ENCODE measurements around the gene GUCA1A.
"Not testable (repeated sequence)": the region's sequence is repeated elsewhere in the genome, so short reads cannot be mapped to it uniquely, and the experiment has no call there.

The GUCA1A gene

DNA sequence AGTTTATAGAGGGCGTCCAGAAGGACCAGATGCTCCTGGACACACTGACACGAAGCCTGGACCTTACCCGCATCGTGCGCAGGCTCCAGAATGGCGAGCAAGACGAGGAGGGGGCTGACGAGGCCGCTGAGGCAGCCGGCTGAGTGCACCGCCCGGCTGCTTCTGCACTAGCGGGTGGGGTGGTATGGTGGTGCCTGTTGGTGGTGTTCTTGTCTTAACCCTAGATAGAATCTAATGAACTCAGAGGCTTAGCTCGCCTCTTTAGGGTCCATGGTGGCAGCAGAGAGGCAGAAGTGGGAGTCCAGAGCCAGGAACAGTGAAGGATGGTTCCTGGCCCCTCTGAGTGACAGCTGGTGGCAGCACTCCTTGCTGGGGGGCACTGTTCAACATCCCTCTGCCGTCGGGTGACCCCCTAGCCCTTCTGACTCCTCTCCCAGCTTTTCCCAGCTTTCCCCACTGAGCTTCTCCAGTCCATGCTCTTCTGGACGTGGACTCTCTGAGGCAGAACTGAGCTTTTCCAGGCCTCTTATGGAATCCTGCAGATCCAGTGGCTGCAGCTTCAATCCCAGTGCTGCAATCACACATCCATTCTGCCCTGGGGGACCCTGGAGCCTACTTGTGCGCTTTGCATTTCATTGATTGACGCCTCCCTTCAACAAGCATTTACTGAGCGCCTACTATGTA is 6.2 kb downstream of the GUCA1A start:
- no peak for DNase-seq

DNA sequence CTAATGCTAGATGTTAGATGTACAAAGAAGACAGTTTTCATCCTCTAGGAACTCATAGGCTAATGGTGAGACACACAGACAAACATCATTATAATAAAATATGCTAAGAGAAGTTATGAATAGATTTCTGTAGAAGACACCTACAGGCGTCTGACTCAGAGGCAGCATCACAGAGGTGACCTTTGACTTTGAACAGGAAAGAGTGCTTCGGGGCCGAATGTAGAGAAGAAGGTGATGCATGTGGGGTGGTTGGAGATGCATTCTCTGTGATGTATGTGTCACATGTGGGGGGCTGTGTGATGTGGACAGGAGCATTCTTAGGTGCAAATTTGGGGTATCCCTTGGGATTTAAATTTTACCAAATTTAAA is 6.8 kb downstream of the GUCA1A start:
- no peak for DNase-seq

DNA sequence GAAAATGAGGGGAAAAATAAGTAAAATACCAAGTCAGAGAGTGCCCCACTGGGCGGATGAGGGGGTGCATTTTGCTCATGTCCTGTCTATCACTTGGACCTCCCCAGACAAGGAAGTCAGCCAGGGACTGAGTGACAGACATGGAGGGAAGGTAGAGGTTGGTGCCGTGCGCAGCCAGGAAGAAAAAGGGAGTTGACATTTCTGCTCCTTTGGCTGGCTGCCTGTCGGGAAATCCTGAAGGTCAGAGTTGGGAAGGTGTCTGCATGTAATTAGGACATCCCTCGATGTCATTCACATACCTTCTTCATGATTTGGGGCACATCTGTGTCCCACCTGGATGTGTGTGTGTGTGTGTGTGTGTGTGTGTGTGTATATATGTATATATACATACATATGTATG is 8.9 kb downstream of the GUCA1A start:
- DNase-seq, result no peak

DNA sequence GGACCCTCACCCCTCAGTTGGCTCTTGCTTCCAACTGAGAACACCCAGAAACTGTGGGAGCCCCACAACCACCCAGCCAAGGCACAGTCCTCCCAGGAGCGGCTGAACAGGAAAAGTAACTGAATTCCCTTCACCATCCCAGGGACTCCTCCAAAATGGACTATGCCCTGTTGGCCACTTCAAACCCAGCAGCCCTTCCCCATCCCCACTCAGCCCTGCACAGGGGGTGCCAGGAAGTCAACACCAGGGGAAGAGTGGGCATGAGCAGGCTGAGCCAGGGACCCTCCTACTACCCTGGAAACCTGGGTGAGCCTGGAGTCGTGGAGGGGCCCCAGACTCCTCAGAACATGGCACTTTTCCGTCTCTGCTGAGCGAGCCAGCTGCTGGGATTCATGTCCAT is 11.3 kb downstream of the GUCA1A start:
- DNase-seq, result no peak

DNA sequence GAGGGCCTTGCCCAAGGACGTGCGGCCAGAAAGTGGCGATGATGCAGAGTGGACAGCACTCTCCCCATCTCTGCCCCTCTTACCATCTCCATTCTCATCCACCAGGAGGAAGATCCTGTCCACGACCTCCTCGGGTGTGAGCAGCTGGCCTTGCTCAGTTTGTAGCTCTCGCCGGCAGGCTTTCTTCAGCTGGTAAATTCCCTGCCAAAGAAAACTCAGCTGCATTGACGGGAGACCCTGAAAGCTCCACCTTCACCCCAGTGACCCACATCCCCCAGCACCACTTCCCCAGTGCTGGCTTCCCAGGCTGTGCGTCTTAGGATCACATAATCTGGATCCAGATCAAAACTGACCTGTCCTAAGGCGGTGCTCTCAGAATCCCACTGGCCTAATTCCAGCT is 12.4 kb downstream of the GUCA1A start:
- DNase-seq, result no peak

DNA sequence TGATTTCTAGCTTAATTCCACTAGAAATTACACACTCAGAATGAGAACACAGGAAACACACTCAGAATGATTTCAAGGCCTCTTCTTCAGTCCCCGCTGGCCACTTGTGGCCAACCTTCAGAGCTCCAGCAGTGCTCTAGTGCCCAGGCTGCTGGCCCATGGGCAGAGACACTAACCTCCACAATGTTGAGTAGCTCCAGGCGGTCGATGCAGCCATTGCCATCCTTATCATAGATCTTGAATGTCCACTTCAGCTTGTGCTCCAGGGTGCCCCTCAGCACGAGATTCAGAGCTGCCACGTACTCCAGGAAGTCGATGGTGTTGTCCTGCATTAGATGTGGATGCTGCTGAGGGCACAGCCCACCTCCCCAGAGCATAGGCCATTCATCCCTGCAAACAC is 15.2 kb downstream of the GUCA1A start:
- DNase-seq, result no peak

DNA sequence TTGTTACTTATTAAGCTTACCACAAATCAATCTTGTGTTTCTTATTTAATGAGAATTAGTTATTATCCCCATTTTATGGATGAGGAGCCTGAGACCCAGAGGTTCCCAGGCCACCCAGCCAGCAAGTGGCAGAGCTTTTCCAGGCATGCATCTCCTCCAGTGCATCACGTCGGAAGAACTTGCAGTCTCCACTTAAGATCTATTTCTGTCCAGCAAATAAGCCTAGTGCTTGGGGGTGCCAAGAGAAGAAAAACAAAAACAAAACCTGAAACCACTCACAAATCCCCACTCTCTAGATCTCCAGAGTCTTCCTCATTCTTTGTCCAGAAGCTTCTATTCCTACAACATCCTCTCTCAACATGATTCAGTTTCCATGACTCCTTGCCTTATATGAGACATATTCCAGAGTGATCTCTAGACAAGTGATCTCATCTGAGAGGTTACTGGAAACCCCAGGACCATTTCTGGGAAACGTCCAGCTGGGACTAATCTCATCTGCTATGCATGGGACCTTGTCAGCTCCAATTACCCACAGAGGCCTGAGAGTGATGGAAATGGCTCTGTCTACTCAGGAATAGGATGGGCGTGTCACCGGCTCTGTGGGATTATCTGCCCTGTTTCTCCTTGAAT is 17.5 kb downstream of the GUCA1A start:
- DNase-seq, result no peak

DNA sequence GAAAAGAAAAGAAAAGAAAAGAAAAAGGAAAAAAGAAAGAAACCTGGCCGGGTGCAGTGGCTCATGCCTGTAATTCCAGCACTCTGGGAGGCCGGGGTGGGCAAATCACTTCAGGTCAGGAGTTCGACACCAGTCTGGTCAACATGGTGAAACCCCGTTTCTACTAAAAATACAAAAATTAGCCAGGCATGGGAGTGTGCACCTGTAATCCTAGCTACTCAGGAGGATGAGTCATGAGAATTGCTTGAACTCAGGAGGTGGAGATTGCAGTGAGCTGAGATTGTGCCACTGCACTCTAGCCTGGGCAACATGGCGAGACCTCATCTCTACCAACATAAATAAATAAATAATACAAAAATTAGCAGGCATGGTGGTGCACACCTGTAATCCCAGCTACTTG is 19.2 kb downstream of the GUCA1A start:
- DNase-seq, result not testable (repeated sequence)

DNA sequence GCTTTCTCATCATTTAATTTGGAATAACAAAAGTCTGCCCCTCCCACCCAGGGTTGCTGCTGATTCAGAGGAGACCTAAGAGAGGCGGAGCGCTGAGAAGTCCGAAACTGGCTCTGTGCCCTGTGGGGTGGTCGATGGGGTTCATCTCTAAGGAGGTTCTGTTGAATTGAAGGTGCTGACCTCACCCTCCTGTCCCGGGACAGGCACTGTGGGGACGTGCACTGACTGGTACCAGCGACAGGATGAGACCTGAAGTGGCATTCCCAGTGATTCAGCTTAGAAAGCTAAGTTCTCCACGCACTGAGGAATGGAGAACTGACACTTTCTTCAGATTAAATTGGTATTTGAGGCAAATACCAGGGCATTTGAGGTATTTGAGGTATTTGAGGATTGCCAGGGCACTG is 20.3 kb downstream of the GUCA1A start:
- DNase-seq, result no peak

DNA sequence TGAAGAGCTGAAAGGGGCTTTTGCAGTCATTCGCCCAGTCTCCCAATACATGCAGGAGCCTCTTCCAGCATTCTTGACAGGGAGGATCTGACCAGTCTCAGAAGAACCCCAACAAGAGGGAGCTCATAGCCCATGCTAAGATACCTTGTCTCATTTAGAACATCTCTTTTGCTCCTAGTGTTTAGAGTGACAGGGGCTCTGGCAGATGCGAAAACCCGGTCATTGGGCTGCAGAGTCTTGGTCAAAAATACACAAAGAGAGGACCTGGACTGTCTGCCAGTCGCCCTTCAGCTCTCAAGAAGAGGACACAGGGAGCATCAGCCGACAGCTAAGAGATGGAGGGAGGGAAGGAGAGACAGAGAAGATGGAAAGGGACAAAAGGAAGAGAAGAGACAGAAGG is 20.9 kb downstream of the GUCA1A start:
- DNase-seq, result no peak

DNA sequence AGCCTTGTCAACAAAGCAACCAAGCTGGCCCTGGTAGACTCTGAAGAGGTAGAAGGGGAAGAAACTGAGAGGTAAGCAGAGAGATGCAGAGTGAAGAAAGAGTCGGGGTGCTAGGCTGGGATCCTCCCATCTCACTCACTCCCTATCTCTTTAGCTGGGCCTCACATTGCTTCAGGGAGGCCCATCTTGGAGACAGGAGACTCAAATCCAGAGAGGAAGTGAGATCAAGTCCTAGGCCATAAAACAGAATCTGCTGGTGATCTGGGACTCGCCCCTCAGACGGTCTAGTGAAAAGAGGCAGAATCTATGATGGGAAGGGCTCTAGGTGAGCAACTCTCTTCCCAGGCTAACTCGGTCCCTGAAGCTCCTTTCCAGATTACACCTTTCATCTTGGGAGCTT is 22.3 kb downstream of the GUCA1A start:
- DNase-seq, result no peak

DNA sequence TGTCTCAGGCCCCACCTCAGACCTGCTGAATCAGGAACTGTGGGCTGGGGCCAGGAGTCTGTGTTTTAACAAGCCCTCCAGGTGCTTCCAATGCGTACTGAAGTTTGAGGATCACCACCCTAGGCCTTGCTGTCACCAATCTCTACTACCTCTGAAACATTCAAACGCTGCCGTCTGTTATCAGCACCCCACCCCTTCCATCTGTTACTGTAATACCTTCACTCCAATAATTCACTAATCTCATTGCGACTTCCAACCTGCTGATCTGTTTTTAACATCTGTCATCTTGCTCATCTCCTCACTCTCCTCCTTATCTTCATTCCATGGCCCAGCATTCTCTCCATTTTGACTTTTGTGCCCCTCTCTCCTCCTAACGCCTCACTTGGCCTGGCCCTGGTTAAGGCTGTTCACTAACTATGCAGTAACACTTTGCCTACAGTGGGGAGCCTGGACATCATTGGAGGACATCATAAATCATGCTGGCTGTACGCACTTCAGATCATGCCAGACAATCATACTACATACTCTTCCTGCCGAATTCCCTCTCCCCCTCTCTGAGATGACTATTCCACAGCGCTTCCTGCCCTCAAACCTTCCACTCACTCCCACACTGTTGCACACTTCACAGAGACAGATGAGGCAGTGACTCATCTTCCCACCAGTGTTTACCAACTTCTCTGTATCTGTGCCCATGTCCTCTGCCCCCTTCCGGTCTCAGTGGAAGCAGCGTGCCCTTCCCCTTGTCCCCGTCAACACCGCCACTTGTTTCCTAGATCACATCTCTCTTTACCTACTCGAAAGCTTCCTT is 24.6 kb downstream of the GUCA1A start:
- no peak for DNase-seq

DNA sequence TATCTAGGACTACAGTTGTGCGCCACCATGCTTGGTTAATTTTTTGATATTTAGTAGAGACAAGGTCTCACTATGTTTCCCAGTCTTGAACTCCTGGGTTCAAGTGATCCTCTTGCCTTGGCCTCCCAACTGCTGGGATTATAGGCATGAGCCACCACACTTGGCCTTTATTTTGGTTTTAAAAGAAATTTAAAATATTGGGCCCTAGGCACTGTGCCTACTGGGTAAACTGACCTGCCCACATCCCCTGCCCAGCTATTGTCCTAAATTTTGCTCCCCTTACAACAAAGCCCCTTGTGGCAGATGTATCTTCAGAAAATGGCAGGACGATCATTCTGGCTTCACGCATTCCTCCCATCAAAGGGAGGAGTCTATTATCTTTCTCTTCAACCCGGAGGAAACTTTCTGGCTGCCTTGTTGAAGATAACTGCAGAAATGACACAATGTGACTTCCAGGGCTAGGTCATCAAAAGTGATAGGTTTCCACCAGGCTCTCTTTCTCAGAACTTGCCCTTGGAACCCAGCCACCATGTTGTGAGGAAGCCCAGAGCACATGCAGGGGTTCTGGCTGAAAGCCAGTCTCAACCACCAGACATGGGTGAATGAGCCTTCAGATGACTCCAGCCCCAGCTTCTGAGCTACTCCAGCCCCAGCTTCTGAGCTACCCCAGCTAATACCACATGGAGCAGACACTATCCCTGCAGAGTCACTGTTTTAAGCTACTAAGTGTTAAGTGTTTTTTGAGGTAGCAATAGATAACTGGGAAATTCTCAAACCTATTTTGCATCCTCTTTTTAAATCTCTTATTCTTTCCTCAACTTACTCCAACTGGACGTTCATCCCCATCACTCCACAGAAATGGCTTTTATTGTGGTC is 26.2 kb downstream of the GUCA1A start:
- no peak for DNase-seq

DNA sequence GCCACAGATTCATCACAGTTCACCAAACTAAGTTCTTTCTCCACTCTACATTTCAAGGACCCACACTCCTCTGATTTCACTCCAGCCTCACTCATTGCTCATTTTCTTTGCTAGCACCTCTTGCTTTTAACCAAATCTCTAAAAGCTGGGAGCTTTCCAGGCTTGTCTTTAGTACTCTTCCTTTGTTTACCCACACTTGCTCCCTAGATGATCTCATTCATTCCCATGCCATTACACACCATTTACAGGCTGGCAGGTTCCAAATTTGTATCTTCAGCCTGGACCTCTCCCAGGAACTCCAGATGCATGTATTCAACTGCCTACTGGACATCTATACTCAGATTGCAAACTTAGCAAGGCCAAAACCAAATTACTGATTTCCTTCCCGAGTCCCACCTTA is 26.9 kb downstream of the GUCA1A start:
- no peak for DNase-seq

DNA sequence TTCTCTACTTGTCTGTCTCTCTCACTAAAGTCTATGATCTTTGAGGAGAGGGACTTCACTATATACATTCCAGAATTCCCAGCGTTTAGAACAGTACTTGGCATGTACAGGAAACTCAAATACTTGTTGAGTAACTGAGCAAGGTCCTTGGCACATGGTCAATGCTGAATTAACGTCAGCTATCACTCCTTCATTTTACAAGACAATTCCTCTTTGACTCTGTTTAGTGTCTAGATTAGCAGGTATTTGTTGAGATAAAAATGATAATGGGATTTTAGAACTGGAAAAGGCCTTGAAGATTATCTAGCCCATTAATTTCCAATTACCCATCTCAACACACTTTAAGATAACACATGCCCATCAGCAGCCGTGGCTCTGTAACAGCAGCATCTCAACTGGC is 28.2 kb downstream of the GUCA1A start:
- DNase-seq, result no peak

DNA sequence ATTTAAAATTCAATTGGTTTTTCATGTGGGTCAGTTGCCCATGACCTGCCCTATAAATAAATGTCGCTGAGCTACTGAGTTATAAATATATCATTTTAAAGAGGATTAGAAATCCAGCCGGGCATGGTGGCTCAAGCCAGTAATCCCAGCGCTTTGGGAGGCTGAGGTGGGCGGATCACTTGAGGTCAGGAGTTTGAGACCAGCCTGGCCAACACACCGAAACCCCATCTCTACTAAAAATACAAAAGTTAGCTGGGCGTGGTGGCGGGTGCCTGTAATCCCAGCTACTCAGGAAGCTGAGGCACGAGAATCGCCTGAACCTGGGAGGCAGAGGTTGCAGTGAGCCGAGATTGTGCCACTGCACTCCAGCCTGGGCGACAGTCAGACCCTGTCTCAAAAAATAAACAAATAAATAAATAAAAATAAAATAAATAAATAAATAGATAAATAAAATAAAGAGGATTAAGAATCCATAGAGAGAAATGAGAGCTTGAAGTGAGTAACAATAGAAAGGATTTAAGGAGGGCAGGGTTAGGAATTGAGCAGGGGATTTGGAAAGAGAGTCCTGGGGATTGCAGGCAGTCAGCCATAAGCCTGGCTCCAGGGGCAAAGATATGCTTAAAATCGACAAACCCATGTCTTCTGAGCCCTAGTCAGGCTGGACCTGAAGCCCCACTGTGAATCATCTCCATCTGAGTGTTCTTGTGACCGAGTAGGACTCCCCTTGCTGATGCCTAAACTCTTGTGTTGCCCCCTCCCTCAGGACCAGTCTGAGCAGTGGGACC is 29.2 kb downstream of the GUCA1A start:
- not testable (repeated sequence) for DNase-seq

DNA sequence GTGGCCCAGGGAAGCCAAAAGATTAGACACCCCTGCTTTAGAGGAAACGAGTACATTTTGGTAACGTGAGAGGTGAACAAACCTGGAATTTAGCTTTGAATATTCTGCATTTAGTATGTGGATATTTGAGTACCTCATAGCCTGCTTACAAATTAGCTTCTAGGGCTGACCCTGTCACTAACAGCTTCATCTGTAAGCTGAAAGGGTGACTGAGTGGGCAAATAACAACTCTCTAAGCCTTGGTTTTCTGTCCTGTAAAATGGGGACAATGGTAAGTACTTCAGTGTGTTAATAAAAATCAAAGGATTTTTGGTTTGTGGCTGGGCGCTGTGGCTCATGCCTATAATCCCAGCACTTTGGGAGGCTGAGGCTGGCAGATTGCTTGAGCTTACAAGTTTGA is 30.0 kb downstream of the GUCA1A start:
- DNase-seq, result no peak

DNA sequence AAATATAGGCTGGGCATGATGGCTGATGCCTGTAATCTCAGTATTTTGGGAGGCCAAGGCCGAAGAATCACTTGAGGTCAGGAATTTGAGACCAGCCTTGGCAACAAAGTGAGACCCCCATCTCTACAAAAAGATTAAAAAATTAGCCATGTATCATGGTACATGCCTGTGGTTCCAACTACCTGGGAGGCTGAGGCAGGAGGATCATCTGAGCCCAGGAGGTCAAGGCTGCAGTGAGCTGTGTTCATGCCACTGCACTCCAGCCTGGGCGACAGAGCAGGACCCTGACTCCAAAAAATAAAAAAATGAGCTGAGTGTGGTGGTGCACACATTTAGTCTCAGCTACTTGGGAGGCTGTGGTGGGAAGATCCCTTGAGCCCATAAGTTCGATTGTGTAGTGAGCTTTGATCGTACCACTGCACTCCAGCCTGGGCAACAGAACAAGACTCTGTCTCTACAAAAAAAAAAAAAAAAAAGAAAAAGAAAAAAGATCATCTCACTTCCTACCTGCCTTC is 31.7 kb downstream of the GUCA1A start:
- no peak for DNase-seq

DNA sequence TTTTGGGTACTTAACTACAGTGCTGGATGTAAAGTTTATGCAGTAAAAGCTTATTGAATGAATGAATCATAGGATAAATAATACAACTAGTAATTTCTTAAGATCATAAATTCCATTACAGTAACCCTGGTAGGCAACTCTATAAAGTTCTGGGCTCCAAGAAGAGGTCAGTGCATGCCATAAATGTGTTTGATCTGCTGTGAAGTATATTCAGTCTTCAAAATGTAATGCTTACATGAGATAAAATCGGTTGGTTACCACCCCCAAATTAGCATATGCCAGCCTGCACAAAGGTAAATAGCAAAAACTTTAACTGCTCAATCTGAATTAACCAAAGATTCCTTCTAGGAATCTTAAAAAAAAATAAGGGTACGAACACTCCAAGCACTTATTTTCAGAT is 34.4 kb downstream of the GUCA1A start:
- DNase-seq, result not testable (repeated sequence)

DNA sequence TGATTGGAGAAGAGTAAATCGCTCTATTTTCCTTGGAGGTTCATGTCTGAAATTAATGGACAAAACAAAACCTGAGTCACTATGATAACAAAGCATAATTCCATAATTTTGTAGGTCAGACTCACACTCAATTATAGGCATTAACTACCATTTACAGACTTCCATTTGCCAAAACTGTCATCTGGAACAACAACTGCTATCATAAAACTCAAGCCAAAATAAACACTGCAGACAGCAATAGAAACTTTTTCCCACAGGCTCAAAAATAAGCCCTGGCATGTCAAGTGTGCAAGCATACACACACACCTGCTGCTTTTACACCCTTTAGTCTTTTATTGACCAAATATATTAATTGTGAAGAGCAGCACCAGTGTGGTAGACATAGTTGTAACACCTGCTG is 37.4 kb downstream of the GUCA1A start:
- DNase-seq, result no peak

DNA sequence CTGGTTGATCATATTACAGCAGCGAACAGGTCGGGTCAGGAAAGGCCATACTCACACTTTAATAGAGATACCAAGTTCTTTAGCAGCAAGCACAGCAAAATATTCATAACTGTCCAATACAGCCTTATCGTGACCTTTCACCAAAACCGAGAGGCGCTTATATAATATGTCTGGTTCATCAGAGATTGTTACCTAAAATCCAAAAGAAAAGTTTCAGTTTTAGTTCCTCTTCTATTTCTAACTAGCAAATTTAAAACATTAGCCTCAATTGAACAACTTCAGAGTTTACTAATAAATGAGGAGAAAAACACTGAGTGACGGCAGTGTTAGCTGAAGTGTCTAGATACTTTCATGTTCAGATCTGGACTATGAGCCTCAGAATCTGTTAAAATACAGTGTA is 38.6 kb downstream of the GUCA1A start:
- no peak for DNase-seq

DNA sequence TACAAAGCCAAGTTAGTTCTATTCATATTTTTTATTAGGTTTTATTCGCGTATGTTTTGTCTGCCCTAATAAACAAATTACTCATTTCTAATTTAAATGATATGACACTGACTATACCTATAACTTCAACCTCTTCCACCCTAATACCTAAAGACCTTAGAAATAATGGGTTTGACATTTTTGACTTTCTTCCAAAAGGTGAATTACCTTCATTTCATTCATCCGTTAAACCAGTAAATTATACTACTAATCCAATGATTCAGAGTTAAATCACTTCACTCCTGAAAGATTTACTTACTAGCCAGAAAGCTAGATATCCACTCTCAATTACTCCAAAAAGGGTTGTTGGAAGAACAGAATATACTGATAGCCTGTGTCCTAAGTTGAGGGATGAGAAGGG is 39.3 kb downstream of the GUCA1A start:
- DNase-seq, result no peak
